Mesendoderm (in vitro differentiated cells): ENCODE data around the gene ADA.

ENCODE experiments used
- DNase-seq: peaks from one replicate; pipeline ENCODE4 v3.0.0; 2013
- H2AK5ac ChIP-seq: 2 replicates; pipeline ENCODE4 v1.6.1; 2013; ENCODE audit warnings: low read length, inconsistent platforms
- H2BK120ac ChIP-seq: 2 replicates; pipeline ENCODE4 v1.6.1; 2013; ENCODE audit warnings: low read depth, mild to moderate bottlenecking, low read length, moderate library complexity, mixed read lengths
- H2BK15ac ChIP-seq: replicated peaks from 2 replicates; pipeline ENCODE4 v1.6.1; 2013; ENCODE audit warnings: low read depth, mild to moderate bottlenecking, moderate library complexity
- H2BK5ac ChIP-seq: 2 replicates; pipeline ENCODE4 v1.6.1; 2013; ENCODE audit warnings: low read length, inconsistent platforms
- H3K18ac ChIP-seq: 2 replicates; pipeline ENCODE4 v1.6.1; 2013; ENCODE audit warnings: mild to moderate bottlenecking, low read length, mixed read lengths
- H3K23ac ChIP-seq: one replicate; pipeline ENCODE4 v1.6.1; 2013; ENCODE audit warnings: low read length
- H3K27ac ChIP-seq: 2 replicates; pipeline ENCODE4 v1.5.1; 2013; ENCODE audit warnings: low read depth, mild to moderate bottlenecking, inconsistent platforms, low read length, moderate library complexity
- H3K27me3 ChIP-seq: 2 replicates; pipeline ENCODE4 v1.6.1; 2013; ENCODE audit warnings: low read length, control low read depth, mild to moderate bottlenecking, inconsistent platforms; ENCODE audit not compliant: insufficient read depth, poor library complexity
- H3K36me3 ChIP-seq: 2 replicates; pipeline ENCODE4 v1.6.1; 2013; ENCODE audit warnings: low read length, inconsistent platforms; ENCODE audit not compliant: control insufficient read depth, insufficient read depth
- H3K4ac ChIP-seq: one replicate; pipeline ENCODE4 v1.6.1; 2013; ENCODE audit warnings: low read depth, mild to moderate bottlenecking, low read length, moderate library complexity
- H3K4me1 ChIP-seq: 2 replicates; pipeline ENCODE4 v1.6.1; 2013; ENCODE audit warnings: low read depth, low read length, inconsistent platforms; ENCODE audit not compliant: control insufficient read depth
- H3K4me2 ChIP-seq: 2 replicates; pipeline ENCODE4 v1.6.1; 2013; ENCODE audit warnings: low read length
- H3K4me3 ChIP-seq: 2 replicates; pipeline ENCODE4 v1.5.1; 2013; ENCODE audit warnings: mild to moderate bottlenecking, low read length
- H3K56ac ChIP-seq: one replicate; pipeline ENCODE4 v1.6.1; 2013; ENCODE audit warnings: low read length
- H3K79me1 ChIP-seq: 2 replicates; pipeline ENCODE4 v1.6.1; 2013; ENCODE audit warnings: low read length, inconsistent platforms
- H3K79me2 ChIP-seq: 2 replicates; pipeline ENCODE4 v1.6.1; 2013; ENCODE audit warnings: mild to moderate bottlenecking, low read length; ENCODE audit not compliant: control insufficient read depth, insufficient read depth
- H3K9ac ChIP-seq: 2 replicates; pipeline ENCODE4 v1.6.1; 2013; ENCODE audit warnings: low read length, inconsistent platforms
- H4K5ac ChIP-seq: one replicate; pipeline ENCODE4 v1.6.1; 2013; ENCODE audit warnings: low read length
- H4K8ac ChIP-seq: one replicate; pipeline ENCODE4 v1.6.1; 2013; ENCODE audit warnings: low read depth, mild to moderate bottlenecking, control low read depth, low read length, moderate library complexity
- WGBS: extraction: QIAGEN DNeasy Blood & Tissue Kit; methylation state at CpG from one replicate; pipeline ENCODE4 v1.1.7; 2013; ENCODE audit warnings: low lambda C conversion rate, missing lambda C conversion rate; ENCODE audit not compliant: insufficient coverage; ENCODE audit errors: extremely low coverage; 5-methylcytosine and 5-hydroxymethylcytosine counted together

The ADA gene

GRCh38 chr20:44637522-44638372 lies 13.8 kb downstream of the ADA start:
- no peaks in the 10 kb centered on the region for H3K27me3 ChIP-seq
- no peak overlapping the region for H3K4ac ChIP-seq
- no peak overlapping the region for H4K8ac ChIP-seq
- H3K18ac ChIP-seq: no peak overlapping the region
- H2BK5ac ChIP-seq: no peak overlapping the region
- H3K23ac ChIP-seq: no peak overlapping the region
- no peak overlapping the region for H2AK5ac ChIP-seq
- H4K5ac ChIP-seq: no peak overlapping the region
- peaks cover 8% of the 10 kb centered on the region for H3K4me1 ChIP-seq
- no peak for DNase-seq
- no peak overlapping the region for H3K27ac ChIP-seq
- no CpG with 5 or more reads among the region's 11 CpGs for WGBS
- H2BK15ac ChIP-seq: no peak overlapping the region
- H3K9ac ChIP-seq: no peak overlapping the region
- peaks cover 3% of the 10 kb centered on the region for H3K79me1 ChIP-seq
- H2BK120ac ChIP-seq: no peak overlapping the region
- no peaks in the 10 kb centered on the region for H3K36me3 ChIP-seq
- H3K56ac ChIP-seq: no peak overlapping the region
- no peak overlapping the region for H3K4me2 ChIP-seq
- H3K4me3 ChIP-seq: no peak overlapping the region
- no peaks in the 10 kb centered on the region for H3K79me2 ChIP-seq

GRCh38 chr20:44637042-44637441 lies 14.5 kb downstream of the ADA start:
- WGBS: no CpG with 5 or more reads among the region's 5 CpGs

DNA sequence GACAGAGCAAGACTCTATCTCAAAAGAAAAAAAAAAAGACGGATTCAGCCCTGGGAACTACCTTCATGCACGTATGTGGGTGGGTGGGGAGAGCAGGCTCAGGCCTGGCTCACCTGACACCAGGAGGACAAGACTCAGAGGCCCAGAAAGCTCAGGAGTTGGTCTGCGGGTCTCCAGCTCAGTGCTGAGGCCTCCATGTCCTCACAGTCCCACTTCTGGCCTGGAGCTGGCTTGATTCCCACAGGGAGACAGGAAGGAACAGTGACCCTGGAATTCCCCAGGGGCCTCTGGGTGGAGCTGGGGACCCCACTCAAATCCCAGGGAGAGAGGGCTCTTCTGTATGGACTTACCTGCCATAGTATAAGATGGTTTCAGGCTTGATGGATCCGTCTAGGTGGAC lies 15.6 kb downstream of the ADA start:
- Histone ChIP-seq H3K4me3 (no peak overlapping the region), H2AK5ac (no peak overlapping the region), H3K9ac (no peak overlapping the region), H3K4me2 (no peak overlapping the region), H3K79me2 (no peaks in the 10 kb centered on the region), H4K8ac (no peak overlapping the region), H2BK15ac (no peak overlapping the region), H3K56ac (no peak overlapping the region), H3K36me3 (no peaks in the 10 kb centered on the region), H3K18ac (no peak overlapping the region), H3K27ac (no peak overlapping the region), H3K4ac (no peak overlapping the region), H3K27me3 (no peaks in the 10 kb centered on the region), H3K23ac (no peak overlapping the region), H3K79me1 (no peaks in the 10 kb centered on the region), H2BK120ac (no peak overlapping the region), H2BK5ac (no peak overlapping the region), H4K5ac (no peak overlapping the region), H3K4me1 (no peaks in the 10 kb centered on the region)
- no CpG with 5 or more reads among the region's 4 CpGs for WGBS
- no peak for DNase-seq

More at GRCh38 chr20:44637042-44637441, 14.5 kb downstream of the ADA start:
- H3K23ac ChIP-seq: no peak overlapping the region
- no peak overlapping the region for H3K56ac ChIP-seq
- H2BK15ac ChIP-seq: no peak overlapping the region
- H3K79me1 ChIP-seq: peaks cover 3% of the 10 kb centered on the region
- H2AK5ac ChIP-seq: no peak overlapping the region
- H3K4me2 ChIP-seq: no peak overlapping the region
- no peak overlapping the region for H3K18ac ChIP-seq
- no peaks in the 10 kb centered on the region for H3K36me3 ChIP-seq
- H3K79me2 ChIP-seq: no peaks in the 10 kb centered on the region
- H3K27ac ChIP-seq: no peak overlapping the region
- H2BK5ac ChIP-seq: no peak overlapping the region
- no peak overlapping the region for H3K9ac ChIP-seq
- no peak for DNase-seq
- H3K4me3 ChIP-seq: no peak overlapping the region
- H3K4me1 ChIP-seq: peaks cover 2% of the 10 kb centered on the region
- H3K27me3 ChIP-seq: no peaks in the 10 kb centered on the region
- no peak overlapping the region for H2BK120ac ChIP-seq
- no peak overlapping the region for H4K8ac ChIP-seq
- no peak overlapping the region for H4K5ac ChIP-seq
- no peak overlapping the region for H3K4ac ChIP-seq

GRCh38 chr20:44633872-44634600 lies 17.5 kb downstream of the ADA start:
- Histone ChIP-seq H2BK5ac (no peak overlapping the region), H3K18ac (no peak overlapping the region), H4K8ac (no peak overlapping the region), H4K5ac (no peak overlapping the region), H3K27me3 (no peaks in the 10 kb centered on the region), H3K79me2 (no peaks in the 10 kb centered on the region), H3K27ac (no peak overlapping the region), H3K23ac (no peak overlapping the region), H3K4me1 (no peaks in the 10 kb centered on the region), H3K4me3 (no peak overlapping the region), H3K36me3 (no peaks in the 10 kb centered on the region), H3K4ac (no peak overlapping the region), H3K9ac (no peak overlapping the region), H2BK15ac (no peak overlapping the region), H3K79me1 (no peaks in the 10 kb centered on the region), H2AK5ac (no peak overlapping the region), H3K4me2 (no peak overlapping the region), H3K56ac (no peak overlapping the region), H2BK120ac (no peak overlapping the region)
- DNase-seq: no peak
- WGBS: no CpG with 5 or more reads among the region's 18 CpGs

DNA sequence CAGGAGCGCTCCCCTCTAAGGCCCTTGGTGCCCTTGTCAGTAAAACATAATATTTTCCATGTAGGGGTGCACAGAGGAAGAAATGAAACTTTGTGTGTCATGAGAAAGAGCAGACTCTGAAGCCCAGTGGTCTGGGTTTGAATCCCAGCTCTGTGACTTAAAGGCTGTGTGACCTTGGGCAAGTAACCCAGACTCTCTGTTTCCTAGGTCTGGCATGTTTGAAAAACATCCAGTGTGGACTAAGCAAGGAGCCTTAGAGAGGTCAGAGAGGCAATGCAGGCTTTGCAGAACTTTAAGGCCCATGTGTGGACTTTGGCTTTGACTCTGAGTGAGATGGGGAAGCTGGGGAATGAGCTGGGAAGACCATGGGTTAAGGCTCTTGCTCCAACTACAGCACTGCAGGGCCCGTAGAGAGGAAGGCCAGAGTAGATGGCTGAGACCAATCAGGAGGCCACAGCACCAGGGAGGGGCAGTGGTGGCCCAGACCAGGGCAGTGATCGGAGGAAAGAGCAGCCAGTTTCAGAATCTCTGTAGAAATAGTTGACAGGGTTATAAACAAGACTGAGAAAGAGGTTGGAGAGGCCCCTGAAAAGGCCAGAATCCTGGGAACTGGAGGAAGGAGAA lies 18.2 kb downstream of the ADA start:
- no peaks in the 10 kb centered on the region for H3K4me1 ChIP-seq
- no peak overlapping the region for H4K8ac ChIP-seq
- no peak overlapping the region for H3K4me2 ChIP-seq
- H3K9ac ChIP-seq: no peak overlapping the region
- H3K4ac ChIP-seq: no peak overlapping the region
- no peak overlapping the region for H3K27ac ChIP-seq
- no peak overlapping the region for H2BK5ac ChIP-seq
- no peak overlapping the region for H3K18ac ChIP-seq
- no peak overlapping the region for H4K5ac ChIP-seq
- no peaks in the 10 kb centered on the region for H3K79me2 ChIP-seq
- H3K79me1 ChIP-seq: no peaks in the 10 kb centered on the region
- DNase-seq: no peak
- H2BK15ac ChIP-seq: no peak overlapping the region
- no peak overlapping the region for H3K56ac ChIP-seq
- no peaks in the 10 kb centered on the region for H3K27me3 ChIP-seq
- H2AK5ac ChIP-seq: no peak overlapping the region
- no peak overlapping the region for H2BK120ac ChIP-seq
- H3K36me3 ChIP-seq: no peaks in the 10 kb centered on the region
- H3K4me3 ChIP-seq: no peak overlapping the region
- H3K23ac ChIP-seq: no peak overlapping the region
- no CpG with 5 or more reads among the region's 3 CpGs for WGBS
